ENCODE measurements around the gene DGAT2L6. TPM values are rescaled to one million over a fixed set of nuclear protein-coding genes. Genes with fewer than 3 reads are reported as not detected.

Gene DGAT2L6
- total RNA-seq, 2 experiments from 2014 or later = not detected

GRCh38 chrX:70166601-70167590 lies 10.4 kb upstream of the DGAT2L6 start:
- Mint-ChIP-seq H3K9me3 (no peaks in the 10 kb centered on the region), H3K36me3 (ENCODE audit: low read depth) (peaks cover 2% of the 10 kb centered on the region), H3K4me3 (no peak overlapping the region), H3K4me1 (ENCODE audit: low read depth) (peaks cover 5% of the 10 kb centered on the region), H3K27ac (peak overlapping the region; percentile 46), H3K27me3 (ENCODE audit: low read depth) (no peaks in the 10 kb centered on the region)
- intact Hi-C loops (cut with micrococcal nuclease) = no loop called here
- CTCF ChIA-PET = no interaction called here
- peak; percentile 5 for DNase-seq

- CTCF ChIA-PET = no interaction called here
- H3K4me1 Mint-ChIP-seq (ENCODE audit: low read depth) = peaks cover 5% of the 10 kb centered on the region
- no peaks in the 10 kb centered on the region for H3K9me3 Mint-ChIP-seq
- intact Hi-C loops (cut with micrococcal nuclease) = no loop called here
- no peak for DNase-seq
- no peak overlapping the region for H3K27ac Mint-ChIP-seq
- H3K4me3 Mint-ChIP-seq = no peak overlapping the region
- H3K27me3 Mint-ChIP-seq (ENCODE audit: low read depth) = no peaks in the 10 kb centered on the region
- H3K36me3 Mint-ChIP-seq (ENCODE audit: low read depth) = peaks cover 2% of the 10 kb centered on the region
Measured at GRCh38 chrX:70168238-70169188, 8.8 kb upstream of the DGAT2L6 start.

- Mint-ChIP-seq H3K36me3 (ENCODE audit: low read depth) (peaks cover 2% of the 10 kb centered on the region), H3K27me3 (ENCODE audit: low read depth) (no peaks in the 10 kb centered on the region), H3K27ac (no peak overlapping the region), H3K4me1 (ENCODE audit: low read depth) (peaks cover 5% of the 10 kb centered on the region), H3K9me3 (no peaks in the 10 kb centered on the region), H3K4me3 (no peak overlapping the region)
- CTCF ChIA-PET = no interaction called here
- intact Hi-C loops (cut with micrococcal nuclease) = no loop called here
- DNase-seq = no peak
Measured at GRCh38 chrX:70169281-70169680, 8.0 kb upstream of the DGAT2L6 start.

GRCh38 chrX:70171624-70172023 lies 5.7 kb upstream of the DGAT2L6 start:
- H3K36me3 Mint-ChIP-seq (ENCODE audit: low read depth) = peaks cover 2% of the 10 kb centered on the region

GRCh38 chrX:70172221-70172620 lies 5.1 kb upstream of the DGAT2L6 start:
- no peak overlapping the region for H3K27ac Mint-ChIP-seq

More at GRCh38 chrX:70171624-70172023, 5.7 kb upstream of the DGAT2L6 start:
- CTCF ChIA-PET = interaction anchor here (0.6 kb wide), 1 partner anchor 17 kb away, joined by 4 read pairs; no protein-coding TSS in a partner anchor
- H3K4me1 Mint-ChIP-seq (ENCODE audit: low read depth) = peaks cover 9% of the 10 kb centered on the region
- intact Hi-C loops (cut with micrococcal nuclease) = no loop called here
- no peaks in the 10 kb centered on the region for H3K9me3 Mint-ChIP-seq
- H3K4me3 Mint-ChIP-seq = no peak overlapping the region
- H3K27ac Mint-ChIP-seq = peak overlapping the region; percentile 39
- no peak for DNase-seq
- no peaks in the 10 kb centered on the region for H3K27me3 Mint-ChIP-seq (ENCODE audit: low read depth)

GRCh38 chrX:70172964-70173363 lies 4.3 kb upstream of the DGAT2L6 start:
- CTCF ChIA-PET = no interaction called here
- intact Hi-C loops (cut with micrococcal nuclease) = no loop called here
- no peaks in the 10 kb centered on the region for H3K27me3 Mint-ChIP-seq (ENCODE audit: low read depth)
- H3K36me3 Mint-ChIP-seq (ENCODE audit: low read depth) = no peaks in the 10 kb centered on the region
- no peaks in the 10 kb centered on the region for H3K9me3 Mint-ChIP-seq
- H3K4me1 Mint-ChIP-seq (ENCODE audit: low read depth) = peaks cover 4% of the 10 kb centered on the region
- H3K27ac Mint-ChIP-seq = no peak overlapping the region
- H3K4me3 Mint-ChIP-seq = no peak overlapping the region
- DNase-seq = no peak

More at GRCh38 chrX:70172221-70172620, 5.1 kb upstream of the DGAT2L6 start:
- Mint-ChIP-seq H3K4me1 (ENCODE audit: low read depth) (peaks cover 6% of the 10 kb centered on the region), H3K4me3 (no peak overlapping the region), H3K9me3 (no peaks in the 10 kb centered on the region), H3K27me3 (ENCODE audit: low read depth) (no peaks in the 10 kb centered on the region), H3K36me3 (ENCODE audit: low read depth) (peaks cover 2% of the 10 kb centered on the region)
- DNase-seq = no peak
- intact Hi-C loops (cut with micrococcal nuclease) = no loop called here
- CTCF ChIA-PET = no interaction called here

- no peaks in the 10 kb centered on the region for H3K36me3 Mint-ChIP-seq (ENCODE audit: low read depth)
Measured at GRCh38 chrX:70174754-70175153, 2.5 kb upstream of the DGAT2L6 start.

GRCh38 chrX:70175338-70175737 lies 1.9 kb upstream of the DGAT2L6 start:
- Mint-ChIP-seq H3K4me1 (ENCODE audit: low read depth) (peaks cover 4% of the 10 kb centered on the region), H3K27ac (no peak overlapping the region), H3K4me3 (no peak overlapping the region), H3K36me3 (ENCODE audit: low read depth) (no peaks in the 10 kb centered on the region), H3K27me3 (ENCODE audit: low read depth) (no peaks in the 10 kb centered on the region), H3K9me3 (no peaks in the 10 kb centered on the region)
- intact Hi-C loops (cut with micrococcal nuclease) = no loop called here
- CTCF ChIA-PET = interaction anchor here (1.2 kb wide), 1 partner anchor 42 kb away, joined by 3 read pairs; the partner anchor contains the start of gene IGBP1
- no peak for DNase-seq

More at GRCh38 chrX:70174754-70175153, 2.5 kb upstream of the DGAT2L6 start:
- H3K4me1 Mint-ChIP-seq (ENCODE audit: low read depth) = peaks cover 4% of the 10 kb centered on the region
- intact Hi-C loops (cut with micrococcal nuclease) = loop anchor here (1.0 kb wide), 1 partner anchor 41 kb away; the partner anchor contains the start of gene IGBP1
- no peaks in the 10 kb centered on the region for H3K27me3 Mint-ChIP-seq (ENCODE audit: low read depth)
- no peak for DNase-seq
- no peaks in the 10 kb centered on the region for H3K9me3 Mint-ChIP-seq
- H3K4me3 Mint-ChIP-seq = no peak overlapping the region
- CTCF ChIA-PET = interaction anchor here (1.2 kb wide), 1 partner anchor 41 kb away, joined by 3 read pairs; the partner anchor contains the start of gene IGBP1
- no peak overlapping the region for H3K27ac Mint-ChIP-seq

GRCh38 chrX:70183091-70183490 lies 5.8 kb downstream of the DGAT2L6 start:
- H3K27ac Mint-ChIP-seq = no peak overlapping the region
- CTCF ChIA-PET = no interaction called here
- DNase-seq = no peak
- H3K4me1 Mint-ChIP-seq (ENCODE audit: low read depth) = no peaks in the 10 kb centered on the region
- H3K4me3 Mint-ChIP-seq = no peak overlapping the region
- no peaks in the 10 kb centered on the region for H3K27me3 Mint-ChIP-seq (ENCODE audit: low read depth)
- intact Hi-C loops (cut with micrococcal nuclease) = no loop called here
- H3K9me3 Mint-ChIP-seq = no peaks in the 10 kb centered on the region
- no peaks in the 10 kb centered on the region for H3K36me3 Mint-ChIP-seq (ENCODE audit: low read depth)

GRCh38 chrX:70190225-70190624 lies 12.9 kb downstream of the DGAT2L6 start:
- Mint-ChIP-seq H3K27me3 (ENCODE audit: low read depth) (no peaks in the 10 kb centered on the region), H3K4me3 (no peak overlapping the region), H3K36me3 (ENCODE audit: low read depth) (peaks cover 2% of the 10 kb centered on the region), H3K27ac (no peak overlapping the region), H3K4me1 (ENCODE audit: low read depth) (no peaks in the 10 kb centered on the region), H3K9me3 (peaks cover 6% of the 10 kb centered on the region)
- DNase-seq = no peak
- intact Hi-C loops (cut with micrococcal nuclease) = no loop called here
- CTCF ChIA-PET = no interaction called here

- intact Hi-C loops (cut with micrococcal nuclease) = loop anchor here (1.0 to 5.0 kb wide), 4 partner anchors 66 to 470 kb away; partner anchors contain the start of gene KIF4A
- Mint-ChIP-seq H3K4me1 (ENCODE audit: low read depth) (peaks cover 2% of the 10 kb centered on the region), H3K4me3 (no peak overlapping the region), H3K36me3 (ENCODE audit: low read depth) (no peaks in the 10 kb centered on the region), H3K9me3 (no peaks in the 10 kb centered on the region), H3K27ac (no peak overlapping the region), H3K27me3 (ENCODE audit: low read depth) (no peaks in the 10 kb centered on the region)
- CTCF ChIA-PET = interaction anchor here (0.5 to 1.9 kb wide), 11 partner anchors 9 to 397 kb away, joined by 3 to 7 read pairs (median 4); partner anchors contain the start of gene ARR3
- DNase-seq = peak; percentile 81
Measured at GRCh38 chrX:70196961-70197720, 19.9 kb downstream of the DGAT2L6 start.
